ENCODE data around the gene PPIF. TPM values are rescaled to one million over a fixed set of nuclear protein-coding genes. Genes with fewer than 3 reads are reported as not detected.

The PPIF gene
- total RNA-seq, 1 experiment from 2014 or later = 47.2 TPM

DNA sequence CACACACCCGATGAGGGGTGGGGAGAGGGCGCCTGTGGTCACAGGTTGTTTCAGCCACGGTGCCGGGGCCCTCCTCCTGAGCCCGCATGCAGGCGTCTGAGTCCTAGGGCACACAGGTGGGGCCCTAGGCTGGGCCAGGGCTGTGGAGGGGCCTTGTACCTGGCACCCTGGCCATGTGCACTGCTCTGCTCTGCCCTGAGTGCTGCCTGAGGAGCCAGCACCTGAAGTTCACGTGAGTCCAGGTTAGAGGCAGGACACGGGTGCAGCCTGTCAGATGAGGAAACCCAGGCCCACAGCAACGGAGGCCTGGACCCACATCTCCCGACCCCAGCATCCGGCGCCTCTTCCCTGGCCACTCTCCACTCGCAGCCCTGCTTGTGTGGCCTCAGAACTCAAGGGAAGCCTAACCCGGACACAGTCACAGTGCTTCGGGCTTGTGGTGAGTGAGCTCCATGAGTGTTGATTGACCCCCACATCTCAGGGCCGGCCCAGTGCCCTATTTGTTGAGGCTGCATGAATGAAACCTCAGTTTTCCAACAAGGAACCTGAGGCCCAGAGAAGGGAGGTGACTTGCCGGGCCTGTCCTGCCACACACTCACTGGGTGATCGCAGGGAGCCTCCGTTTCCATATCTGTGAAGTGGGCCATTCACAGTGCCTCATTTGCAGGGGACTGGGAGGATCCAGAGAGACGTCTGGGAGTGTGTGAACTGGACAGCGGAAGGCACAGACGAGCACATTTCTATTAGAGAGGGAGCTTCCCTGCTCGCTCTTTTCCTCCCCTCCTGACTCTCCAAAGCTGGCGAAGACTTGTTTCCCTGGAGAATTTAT lies 39.6 kb downstream of the PPIF start:
- DNase-seq (ENCODE audit: low spot score) = no peak

GRCh38 chr10:79387466-79387973 lies 40.3 kb downstream of the PPIF start:
- no peak for DNase-seq (ENCODE audit: low spot score)

DNA sequence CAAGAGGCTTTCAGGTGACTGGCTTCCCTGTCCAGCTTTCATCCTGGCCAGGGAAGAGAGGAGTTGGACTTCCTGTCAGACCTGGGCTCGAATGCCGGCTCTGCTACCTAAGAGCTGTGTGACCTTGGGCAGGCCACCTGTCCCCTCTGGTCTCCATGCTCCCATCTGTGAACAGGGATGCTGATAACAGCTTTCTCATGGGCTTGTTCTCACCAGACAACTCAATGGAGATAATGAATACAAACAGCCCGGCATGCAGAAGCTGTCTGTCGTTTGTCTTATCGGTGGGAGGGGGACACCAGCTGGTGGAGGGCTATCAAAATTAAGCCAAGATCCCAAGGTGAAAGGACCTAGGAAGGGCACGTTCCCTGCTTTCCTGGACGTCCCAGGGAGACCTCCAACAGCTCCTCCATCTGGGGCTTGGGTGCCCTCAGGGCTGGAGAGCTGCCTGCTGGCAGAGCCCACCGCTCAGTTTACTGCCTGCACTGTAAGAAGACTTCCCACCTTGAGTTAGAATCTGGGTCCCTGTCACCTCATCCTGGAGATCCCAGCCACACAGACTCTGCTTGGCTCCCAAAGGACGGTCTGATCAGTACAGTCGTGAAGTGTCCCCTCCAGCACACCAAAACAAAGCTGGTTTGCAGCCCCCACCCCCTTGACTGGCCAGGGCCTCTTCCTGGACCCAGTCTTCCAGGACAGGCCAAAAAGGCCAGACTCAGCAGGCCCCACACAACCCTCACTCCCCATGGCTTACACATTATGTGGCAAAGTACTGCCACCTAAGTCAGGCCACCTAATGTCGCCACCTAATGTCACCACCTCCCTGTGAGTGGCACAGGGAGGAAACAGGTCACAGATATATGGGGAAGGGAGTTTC lies 40.9 kb downstream of the PPIF start:
- no peak for DNase-seq (ENCODE audit: low spot score)

- no peak for DNase-seq (ENCODE audit: low spot score)
Observed at GRCh38 chr10:79390057-79390456, 42.8 kb downstream of the PPIF start.

DNA sequence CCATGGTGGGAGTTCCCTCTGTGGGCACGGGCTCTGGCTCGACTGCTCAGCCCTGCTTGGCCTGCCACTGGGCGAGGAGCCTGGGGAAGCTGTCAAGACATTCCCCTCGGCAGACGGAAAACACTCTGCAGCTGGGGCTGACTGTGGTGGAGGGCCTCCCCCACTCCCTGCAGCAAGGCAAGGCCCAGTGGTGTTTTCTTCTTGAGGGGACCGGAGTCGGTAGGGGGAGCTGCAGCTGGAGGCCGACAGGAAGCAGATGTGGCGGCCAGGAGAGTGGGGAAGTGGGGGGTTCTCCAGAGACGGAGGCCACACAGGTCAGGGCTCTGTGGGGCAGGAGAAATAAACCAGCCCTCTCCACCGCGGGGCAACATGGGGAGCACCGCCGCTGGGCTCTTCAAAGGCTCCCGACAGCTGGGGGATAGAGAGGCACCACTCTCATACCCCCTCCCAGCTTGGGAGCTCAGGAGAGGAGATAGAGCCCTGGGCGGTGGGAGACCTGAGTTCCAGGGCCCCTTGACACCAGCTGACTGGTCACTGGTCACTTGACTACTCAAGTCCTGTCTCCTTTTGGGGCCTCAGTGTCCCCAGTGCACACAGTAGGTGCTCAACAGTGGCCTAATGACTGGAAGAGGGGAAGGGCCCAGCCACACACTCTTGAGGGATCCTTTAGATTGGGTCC lies 43.4 kb downstream of the PPIF start:
- no peak for DNase-seq (ENCODE audit: low spot score)

DNA sequence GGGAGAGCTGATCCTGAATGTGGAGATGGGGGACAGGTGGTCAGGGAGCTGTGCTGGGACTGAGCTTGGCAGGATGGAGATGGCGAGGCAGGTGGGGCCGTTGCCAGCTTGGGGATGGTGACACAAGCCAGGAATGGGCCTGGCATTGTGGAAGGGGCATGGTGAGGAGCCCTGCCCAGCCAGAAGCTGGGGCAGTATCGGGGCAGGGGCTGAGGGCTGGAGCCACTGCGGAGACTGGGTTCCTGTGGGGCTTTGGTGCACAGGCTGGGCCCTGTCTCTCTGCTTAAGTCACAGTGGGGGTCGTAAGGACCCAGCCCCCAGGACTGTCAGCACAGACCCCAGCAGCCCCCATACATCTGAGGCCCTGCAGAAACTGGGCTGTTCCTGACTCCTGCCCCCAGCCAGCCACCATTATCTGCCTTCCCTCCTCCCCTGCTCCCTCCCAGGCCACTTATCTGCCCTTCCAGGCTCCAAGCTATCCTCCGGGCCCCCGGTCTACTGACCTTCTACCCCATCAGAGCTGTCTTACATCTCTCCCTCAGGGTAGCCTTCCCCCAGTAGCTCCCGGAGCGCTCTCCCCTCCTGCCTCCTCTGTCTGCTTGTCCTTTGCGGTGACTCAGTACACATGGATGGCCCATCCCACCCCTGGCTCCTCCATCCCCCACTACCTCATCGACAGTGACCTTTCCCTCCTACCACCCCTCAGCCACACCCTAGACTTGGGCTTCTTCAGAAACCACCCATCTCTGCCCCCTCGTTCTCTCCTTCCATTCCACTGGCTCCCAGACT lies 44.2 kb downstream of the PPIF start:
- DNase-seq (ENCODE audit: low spot score) = no peak

GRCh38 chr10:79392020-79392398 lies 44.7 kb downstream of the PPIF start:
- no peak for DNase-seq (ENCODE audit: low spot score)

GRCh38 chr10:79392506-79393176 lies 45.4 kb downstream of the PPIF start:
- DNase-seq (ENCODE audit: low spot score) = no peak

- DNase-seq (ENCODE audit: low spot score) = no peak
Observed at GRCh38 chr10:79393221-79393923, 46.1 kb downstream of the PPIF start.

GRCh38 chr10:79393924-79394610 lies 46.8 kb downstream of the PPIF start:
- no peak for DNase-seq (ENCODE audit: low spot score)

DNA sequence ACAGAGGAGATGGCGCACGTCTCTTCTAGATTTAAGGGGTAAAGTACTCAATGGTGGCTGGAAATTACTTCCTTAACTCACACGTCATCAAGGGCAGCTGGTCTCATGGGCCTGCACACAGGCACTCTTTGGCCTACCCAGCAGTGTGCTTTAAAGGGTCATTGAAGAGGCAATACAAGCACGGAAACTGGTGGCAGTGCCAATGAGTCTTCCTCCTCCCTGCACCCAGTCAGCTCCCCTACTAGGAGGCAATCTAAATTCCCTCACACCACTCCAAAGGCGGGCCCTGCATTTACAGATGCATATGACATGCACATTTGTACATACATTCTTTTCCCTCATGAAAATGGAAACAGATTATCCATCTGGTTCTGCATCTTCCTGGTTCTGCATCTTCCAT lies 47.4 kb downstream of the PPIF start:
- DNase-seq (ENCODE audit: low spot score) = no peak

DNA sequence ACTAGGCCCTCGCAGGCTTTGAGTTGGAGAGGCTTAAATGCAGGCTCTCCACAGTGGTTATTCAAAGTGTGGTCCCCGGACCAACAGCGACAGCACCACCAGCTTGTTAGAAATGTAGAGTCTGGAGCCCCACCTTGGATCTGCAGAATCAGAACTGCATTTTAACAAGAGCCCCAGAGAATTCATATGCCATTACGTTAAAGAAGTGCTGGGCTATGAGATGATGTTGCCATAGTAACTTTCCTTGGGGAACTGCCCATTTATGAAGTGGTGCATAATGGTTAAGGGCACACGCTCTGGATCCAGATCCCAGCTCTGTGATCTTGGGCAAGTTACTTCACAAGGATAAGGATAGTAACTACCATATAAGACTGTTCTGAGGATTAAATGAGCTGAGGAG lies 49.3 kb downstream of the PPIF start:
- no peak for DNase-seq (ENCODE audit: low spot score)

GRCh38 chr10:79397051-79397450 lies 49.8 kb downstream of the PPIF start:
- no peak for DNase-seq (ENCODE audit: low spot score)

- DNase-seq (ENCODE audit: low spot score) = no peak
Observed at GRCh38 chr10:79397575-79398303, 50.5 kb downstream of the PPIF start.

- DNase-seq (ENCODE audit: low spot score) = no peak
Observed at GRCh38 chr10:79398642-79399041, 51.4 kb downstream of the PPIF start.

GRCh38 chr10:79399223-79399831 lies 52.1 kb downstream of the PPIF start:
- DNase-seq (ENCODE audit: low spot score) = peak; percentile 96

- no peak for DNase-seq (ENCODE audit: low spot score)
Observed at GRCh38 chr10:79400146-79401004, 53.1 kb downstream of the PPIF start.

Data from A172 (cell line).